RWPE1 (cell line): Measurements from ENCODE around the gene PDK4.

Experiments
- CTCF ChIA-PET: fragments of 350-600 bp; sonication (Branson Sonifier 250); formaldehyde crosslinking; extraction: SDS; loops from one replicate; lab custom pipeline; 2021; lab: Yijun Ruan, JAX
- POLR2A ChIA-PET: fragments of 400-600 bp; formaldehyde crosslinking; extraction: SDS; loops from one replicate; lab custom pipeline; 2020; ENCODE audit warnings: antibody characterized with exemption; ENCODE audit not compliant: low non-redundant PET; lab: Yijun Ruan, JAX
- DNase-seq: peaks from one replicate; pipeline ENCODE4 v3.0.0; 2012; ENCODE audit warnings: low spot score
- H3K27ac ChIP-seq: fragments of 450-650 bp; 2 replicates; pipeline ENCODE4 v1.5.1; 2017
- TF ChIP-seq, protein P1 (sequence below): fragments of 450-650 bp; conservative IDR thresholded peaks from 2 replicates; pipeline ENCODE4 v1.5.1; 2017; ENCODE audit warnings: low read depth, mild to moderate bottlenecking

PDK4 gene

DNA sequence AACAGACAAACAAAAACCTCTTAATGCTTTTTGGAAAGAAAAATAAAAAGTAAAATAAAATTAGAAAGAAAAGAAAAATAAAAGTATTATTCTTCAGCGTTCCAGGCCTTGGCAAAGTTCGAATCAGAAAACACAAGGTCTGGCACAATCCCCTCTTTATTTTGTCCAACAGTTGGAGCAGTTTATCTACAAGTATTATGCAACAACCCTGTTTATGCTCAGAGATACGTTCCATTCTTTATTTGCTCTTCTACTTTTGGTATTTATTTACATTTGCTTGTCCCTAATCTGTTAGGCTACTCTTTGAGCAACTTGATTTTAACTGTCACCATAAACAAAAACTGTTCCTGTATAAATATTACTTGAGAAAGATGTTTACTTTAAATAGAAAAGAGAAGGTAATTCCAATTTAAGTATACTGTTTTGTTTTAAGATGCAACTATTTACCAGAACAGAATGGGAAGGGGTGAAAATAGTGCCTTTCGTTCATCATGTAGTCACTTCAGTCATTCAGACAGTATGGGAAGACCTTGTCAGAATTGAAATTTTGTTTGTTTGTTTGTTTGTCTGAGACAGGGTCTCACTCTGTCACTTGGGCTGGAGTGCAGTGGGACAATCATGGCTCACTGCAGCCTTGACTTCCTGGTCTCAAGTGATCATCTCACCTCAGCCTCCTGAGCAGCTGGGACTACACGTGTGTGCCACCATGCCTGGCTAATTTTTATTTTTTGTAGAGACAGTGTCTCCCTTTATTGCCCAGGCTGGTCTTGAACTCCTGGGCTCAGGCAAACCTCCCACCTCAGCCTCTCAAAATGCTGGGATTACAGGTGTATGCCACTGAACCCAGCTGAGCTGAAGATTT, 5.7 kb downstream of the PDK4 start:
- CTCF ChIA-PET, result no interaction called here
- POLR2A ChIA-PET, result no interaction called here
- TF ChIP-seq, protein P1, sequence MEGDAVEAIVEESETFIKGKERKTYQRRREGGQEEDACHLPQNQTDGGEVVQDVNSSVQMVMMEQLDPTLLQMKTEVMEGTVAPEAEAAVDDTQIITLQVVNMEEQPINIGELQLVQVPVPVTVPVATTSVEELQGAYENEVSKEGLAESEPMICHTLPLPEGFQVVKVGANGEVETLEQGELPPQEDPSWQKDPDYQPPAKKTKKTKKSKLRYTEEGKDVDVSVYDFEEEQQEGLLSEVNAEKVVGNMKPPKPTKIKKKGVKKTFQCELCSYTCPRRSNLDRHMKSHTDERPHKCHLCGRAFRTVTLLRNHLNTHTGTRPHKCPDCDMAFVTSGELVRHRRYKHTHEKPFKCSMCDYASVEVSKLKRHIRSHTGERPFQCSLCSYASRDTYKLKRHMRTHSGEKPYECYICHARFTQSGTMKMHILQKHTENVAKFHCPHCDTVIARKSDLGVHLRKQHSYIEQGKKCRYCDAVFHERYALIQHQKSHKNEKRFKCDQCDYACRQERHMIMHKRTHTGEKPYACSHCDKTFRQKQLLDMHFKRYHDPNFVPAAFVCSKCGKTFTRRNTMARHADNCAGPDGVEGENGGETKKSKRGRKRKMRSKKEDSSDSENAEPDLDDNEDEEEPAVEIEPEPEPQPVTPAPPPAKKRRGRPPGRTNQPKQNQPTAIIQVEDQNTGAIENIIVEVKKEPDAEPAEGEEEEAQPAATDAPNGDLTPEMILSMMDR, result no peak
- no peak for DNase-seq
- H3K27ac ChIP-seq, result no peak overlapping the region

DNA sequence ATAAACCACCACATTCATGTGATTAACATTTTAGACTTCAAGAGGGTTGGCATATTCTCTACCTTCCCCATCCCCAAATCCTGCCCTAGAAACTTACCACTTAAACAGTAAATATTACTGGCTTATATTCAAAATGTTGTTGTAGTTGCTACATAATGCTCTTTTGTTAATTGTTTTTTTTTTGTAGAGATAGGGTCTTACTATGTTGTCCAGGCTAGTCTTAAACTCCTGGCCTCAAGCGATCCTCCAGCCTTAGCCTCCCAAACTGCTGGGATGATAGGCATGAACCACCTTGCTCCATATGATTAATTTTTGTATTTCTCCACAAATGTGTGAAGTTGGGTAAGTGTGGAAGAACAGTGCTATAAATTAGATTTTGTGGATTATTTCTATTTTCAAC, 6.5 kb downstream of the PDK4 start:
- no peak overlapping the region for H3K27ac ChIP-seq
- TF ChIP-seq, protein P1, result no peak
- CTCF ChIA-PET, result interaction anchor here (0.6 kb wide), 1 partner anchor 1425 kb away, joined by 3 read pairs; no protein-coding TSS in a partner anchor
- POLR2A ChIA-PET, result no interaction called here
- no peak for DNase-seq

DNA sequence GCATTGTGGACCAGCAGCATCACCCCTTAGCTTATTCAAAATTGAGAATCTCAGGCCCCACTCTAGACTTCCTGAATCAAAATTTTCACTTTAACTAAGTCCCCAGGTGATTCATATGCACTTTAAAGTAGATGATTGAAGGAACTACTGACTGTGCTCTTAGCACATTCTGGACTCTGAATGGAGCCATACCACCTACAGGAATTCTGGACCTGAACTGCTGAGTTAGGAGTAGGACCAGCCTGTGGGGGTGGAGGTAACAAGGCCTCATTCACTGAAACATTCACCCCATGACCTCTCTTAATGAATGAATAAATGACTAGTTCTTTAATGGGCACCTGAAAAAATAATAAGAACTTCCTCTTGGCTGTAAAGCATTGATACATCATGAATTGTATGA, 7.3 kb downstream of the PDK4 start:
- ChIA-PET POLR2A (no interaction called here), CTCF (interaction anchor here (0.6 kb wide), 1 partner anchor 1426 kb away, joined by 3 read pairs; no protein-coding TSS in a partner anchor)
- DNase-seq, result no peak
- H3K27ac ChIP-seq, result no peak overlapping the region
- TF ChIP-seq, protein P1, result no peak

DNA sequence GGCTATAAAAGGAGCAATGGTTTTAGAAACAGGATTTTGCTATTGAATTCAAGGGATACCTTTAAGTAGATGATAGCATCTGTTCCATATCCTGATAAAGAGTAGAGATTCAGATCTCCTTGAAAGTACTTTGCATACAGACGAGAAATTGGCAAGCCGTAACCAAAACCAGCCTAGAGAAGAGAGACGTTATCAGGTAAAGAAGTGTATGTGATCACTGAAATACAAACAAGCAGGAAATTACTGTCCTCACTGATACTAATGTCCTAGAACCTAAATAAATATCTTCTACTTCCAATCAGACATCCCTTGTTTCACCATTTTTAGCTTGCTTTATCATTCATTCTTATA, 9.4 kb downstream of the PDK4 start:
- TF ChIP-seq, protein P1, result no peak
- ChIA-PET CTCF (interaction anchor here (1.3 kb wide), 1 partner anchor 31 kb away, joined by 3 read pairs; no protein-coding TSS in a partner anchor), POLR2A (no interaction called here)
- H3K27ac ChIP-seq, result no peak overlapping the region
- no peak for DNase-seq

DNA sequence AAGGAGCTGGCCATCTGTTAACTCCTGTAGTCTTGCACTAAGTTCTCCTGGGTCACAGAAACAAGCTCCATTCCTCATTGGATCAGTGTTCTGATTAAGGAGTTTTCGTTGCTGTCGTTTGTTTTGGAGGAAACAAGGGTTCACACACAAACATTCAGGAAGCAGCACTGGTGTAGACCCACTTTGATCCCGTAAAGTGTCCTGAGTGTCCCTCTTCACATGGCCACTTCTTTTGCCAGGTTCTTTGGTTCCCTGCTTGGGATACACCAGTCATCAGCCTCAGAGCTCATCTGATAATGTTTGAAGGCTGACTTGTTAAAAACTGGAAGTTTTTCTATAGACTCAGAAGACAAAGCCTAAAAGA, 10.9 kb downstream of the PDK4 start:
- DNase-seq, result no peak
- no peak overlapping the region for H3K27ac ChIP-seq
- POLR2A ChIA-PET, result no interaction called here
- CTCF ChIA-PET, result interaction anchor here (0.7 to 0.9 kb wide), 2 partner anchors 40 to 296 kb away, joined by 3 read pairs; no protein-coding TSS in a partner anchor
- TF ChIP-seq, protein P1, result no peak

DNA sequence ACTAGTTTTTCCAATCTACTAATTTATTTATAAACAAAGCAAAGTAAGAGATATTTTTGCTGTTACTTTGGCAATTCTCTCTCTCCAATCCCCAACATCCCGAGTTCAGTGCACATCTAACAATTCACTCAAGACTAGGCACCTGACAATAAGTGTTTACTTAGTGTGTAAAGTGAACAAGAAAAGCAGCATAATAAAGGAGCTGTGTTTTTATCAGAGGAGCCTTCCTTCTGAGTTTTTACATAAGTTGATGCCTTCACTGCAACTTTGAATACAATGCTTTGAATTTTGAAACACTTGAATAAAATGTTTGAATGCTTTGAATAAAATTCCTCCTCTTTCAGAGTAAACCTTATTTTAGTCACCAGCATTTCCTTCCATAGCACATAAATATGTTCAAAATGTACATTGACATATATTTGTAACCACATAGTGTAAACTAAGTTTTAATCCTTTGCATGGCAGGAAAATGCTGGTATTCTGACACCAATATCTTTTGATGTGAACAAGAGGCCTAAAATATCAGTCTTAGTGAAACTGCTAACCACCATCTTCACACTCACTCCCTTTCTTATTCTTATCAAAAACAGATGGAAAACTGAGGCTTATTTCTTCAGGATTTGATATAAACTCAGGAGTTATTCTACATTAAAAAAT, 11.4 kb downstream of the PDK4 start:
- TF ChIP-seq, protein P1, result no peak
- H3K27ac ChIP-seq, result no peak overlapping the region
- no peak for DNase-seq
- CTCF ChIA-PET, result interaction anchor here (0.7 to 0.9 kb wide), 2 partner anchors 40 to 296 kb away, joined by 3 read pairs; no protein-coding TSS in a partner anchor
- POLR2A ChIA-PET, result no interaction called here
